Measurements from ENCODE around the gene AUNIP. TPM values are rescaled to one million over a fixed set of nuclear protein-coding genes. Genes with fewer than 3 reads are reported as not detected.

AUNIP gene
- total RNA-seq, 1 experiment from 2014 or later, result 11.0 TPM

DNA sequence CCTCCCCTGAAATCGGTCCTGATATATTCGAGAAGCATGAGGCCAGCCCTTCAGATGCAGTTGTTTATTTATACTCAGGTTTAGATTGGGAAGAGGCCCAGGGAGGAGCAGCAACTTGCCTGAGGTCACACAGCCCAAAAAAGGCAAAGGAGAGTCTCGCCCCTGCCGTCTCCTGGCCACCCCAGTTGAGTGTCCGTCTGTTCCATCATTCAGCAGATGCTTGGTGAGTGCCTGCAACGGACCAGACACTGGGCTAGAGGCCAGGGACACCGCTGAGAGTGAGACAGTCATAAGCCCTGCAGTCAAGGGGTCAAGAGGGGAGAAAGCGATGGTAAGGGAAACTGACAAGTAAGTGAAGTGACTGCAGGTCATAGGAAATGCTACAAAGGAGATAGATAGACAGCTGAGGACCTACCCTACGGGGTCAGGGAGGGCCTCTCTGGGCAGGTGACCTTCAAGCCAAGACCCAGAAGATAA lies 74.6 kb downstream of the AUNIP start:
- H3K27me3 ChIP-seq (ENCODE audit: insufficient read depth, low read depth), result no peaks in the 10 kb centered on the region
- no peak overlapping the region for H2AFZ ChIP-seq
- no peaks in the 10 kb centered on the region for H3K79me2 ChIP-seq (ENCODE audit: low read depth)
- no peak for TF ChIP-seq EZH2 (IDR thresholded peaks at IDR 0.05; ENCODE audit: low read depth)
- TF ChIP-seq, protein P1, sequence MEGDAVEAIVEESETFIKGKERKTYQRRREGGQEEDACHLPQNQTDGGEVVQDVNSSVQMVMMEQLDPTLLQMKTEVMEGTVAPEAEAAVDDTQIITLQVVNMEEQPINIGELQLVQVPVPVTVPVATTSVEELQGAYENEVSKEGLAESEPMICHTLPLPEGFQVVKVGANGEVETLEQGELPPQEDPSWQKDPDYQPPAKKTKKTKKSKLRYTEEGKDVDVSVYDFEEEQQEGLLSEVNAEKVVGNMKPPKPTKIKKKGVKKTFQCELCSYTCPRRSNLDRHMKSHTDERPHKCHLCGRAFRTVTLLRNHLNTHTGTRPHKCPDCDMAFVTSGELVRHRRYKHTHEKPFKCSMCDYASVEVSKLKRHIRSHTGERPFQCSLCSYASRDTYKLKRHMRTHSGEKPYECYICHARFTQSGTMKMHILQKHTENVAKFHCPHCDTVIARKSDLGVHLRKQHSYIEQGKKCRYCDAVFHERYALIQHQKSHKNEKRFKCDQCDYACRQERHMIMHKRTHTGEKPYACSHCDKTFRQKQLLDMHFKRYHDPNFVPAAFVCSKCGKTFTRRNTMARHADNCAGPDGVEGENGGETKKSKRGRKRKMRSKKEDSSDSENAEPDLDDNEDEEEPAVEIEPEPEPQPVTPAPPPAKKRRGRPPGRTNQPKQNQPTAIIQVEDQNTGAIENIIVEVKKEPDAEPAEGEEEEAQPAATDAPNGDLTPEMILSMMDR (conservative IDR thresholded peaks at IDR 0.05), result no peak
- no peak overlapping the region for H3K4me2 ChIP-seq
- ChIA-PET POLR2A (ENCODE audit: unreplicated experiment) (no interaction called here), CTCF (no interaction called here)
- H3K36me3 ChIP-seq (ENCODE audit: low read depth), result no peaks in the 10 kb centered on the region
- peaks cover 9% of the 10 kb centered on the region for H3F3A ChIP-seq (ENCODE audit: insufficient read depth, low read depth)
- no peak overlapping the region for H3K4me3 ChIP-seq
- no TSS peak for BruUV-seq (replicated peaks)
- H3K27ac ChIP-seq, result no peak overlapping the region
- H3K9me3 ChIP-seq (ENCODE audit: insufficient read depth, low read depth), result no peaks in the 10 kb centered on the region
- DNase-seq, result no peak
- intact Hi-C loops (cut with micrococcal nuclease; ENCODE audit: unreplicated experiment), result no loop called here
- H4K20me1 ChIP-seq (ENCODE audit: insufficient read depth), result no peaks in the 10 kb centered on the region
- H3K9me2 ChIP-seq (ENCODE audit: insufficient read depth), result no peaks in the 10 kb centered on the region
- peaks cover 25% of the 10 kb centered on the region for H3K4me1 ChIP-seq (replicated peaks; ENCODE audit: insufficient read depth)

Small RNAs within 50 kb of the gene (microRNA-seq; reads per million reads assigned to microRNA genes)
- 4.7 reads per million for gene MIR3917 (ENCODE audit: borderline number of aligned reads, borderline replicate concordance)

Other genes starting within 250 kb of the AUNIP start
- gene MAN1C1, start 242.7 kb downstream of the AUNIP start, total RNA-seq (2021), result 0.41 and 0.48 TPM in 2 replicates
- gene SELENON, start 59.3 kb downstream of the AUNIP start, total RNA-seq (2021), result 39.0 and 44.3 TPM in 2 replicates
- gene MTFR1L, start 39.5 kb downstream of the AUNIP start, total RNA-seq (2021), result 40.9 and 41.7 TPM in 2 replicates
- 30.2 and 34.0 TPM in 2 replicates for gene PAQR7, start 16.3 kb upstream of the AUNIP start, total RNA-seq (2021)
- 302 and 349 TPM in 2 replicates for gene STMN1, start 47.0 kb upstream of the AUNIP start, total RNA-seq (2021)
- 13.0 and 13.9 TPM in 2 replicates for gene PAFAH2, start 138.6 kb upstream of the AUNIP start, total RNA-seq (2021)
- gene EXTL1, start 162.3 kb upstream of the AUNIP start, total RNA-seq (2021), result 0.13 and 0.63 TPM in 2 replicates
- gene SLC30A2, start 186.7 kb upstream of the AUNIP start, total RNA-seq (2021), result not detected in 2 replicates
- gene TRIM63, start 208.2 kb upstream of the AUNIP start, total RNA-seq (2021), result not detected in 2 replicates

Data from PC-9 (cell line).